Measurements from ENCODE around the gene CCDC92.
"Not testable (repeated sequence)": the region's sequence is repeated elsewhere in the genome, so short reads cannot be mapped to it uniquely, and the experiment has no call there.

The CCDC92 gene

GRCh38 chr12:123948796-123949769 lies 23.5 kb downstream of the CCDC92 start:
- no peak for DNase-seq (ENCODE audit: low read depth)

GRCh38 chr12:123948401-123948795 lies 24.2 kb downstream of the CCDC92 start:
- DNase-seq (ENCODE audit: low read depth) = no peak

- not testable (repeated sequence) for DNase-seq (ENCODE audit: low read depth)
Measured at GRCh38 chr12:123947531-123947930, 25.1 kb downstream of the CCDC92 start.

- DNase-seq (ENCODE audit: low read depth) = not testable (repeated sequence)
Measured at GRCh38 chr12:123946516-123947505, 25.8 kb downstream of the CCDC92 start.

GRCh38 chr12:123946152-123946515 lies 26.5 kb downstream of the CCDC92 start:
- DNase-seq (ENCODE audit: low read depth) = no peak

- no peak for DNase-seq (ENCODE audit: low read depth)
Measured at GRCh38 chr12:123945287-123946151, 27.1 kb downstream of the CCDC92 start.

- no peak for DNase-seq (ENCODE audit: low read depth)
Measured at GRCh38 chr12:123944696-123945095, 27.9 kb downstream of the CCDC92 start.

- no peak for DNase-seq (ENCODE audit: low read depth)
Measured at GRCh38 chr12:123943816-123944215, 28.8 kb downstream of the CCDC92 start.

- peak; percentile 48 for DNase-seq (ENCODE audit: low read depth)
Measured at GRCh38 chr12:123942911-123943648, 29.6 kb downstream of the CCDC92 start.

- DNase-seq (ENCODE audit: low read depth) = peak; percentile 96
Measured at GRCh38 chr12:123942238-123942653, 30.4 kb downstream of the CCDC92 start.

GRCh38 chr12:123941624-123942237 lies 30.9 kb downstream of the CCDC92 start:
- peak; percentile 87 for DNase-seq (ENCODE audit: low read depth)

GRCh38 chr12:123941000-123941399 lies 31.6 kb downstream of the CCDC92 start:
- no peak for DNase-seq (ENCODE audit: low read depth)

- DNase-seq (ENCODE audit: low read depth) = no peak
Measured at GRCh38 chr12:123940627-123940966, 32.0 kb downstream of the CCDC92 start.

- DNase-seq (ENCODE audit: low read depth) = no peak
Measured at GRCh38 chr12:123939716-123940626, 32.7 kb downstream of the CCDC92 start.

- DNase-seq (ENCODE audit: low read depth) = no peak
Measured at GRCh38 chr12:123938679-123939480, 33.8 kb downstream of the CCDC92 start.

- DNase-seq (ENCODE audit: low read depth) = no peak
Measured at GRCh38 chr12:123937707-123938591, 34.7 kb downstream of the CCDC92 start.

GRCh38 chr12:123936956-123937706 lies 35.5 kb downstream of the CCDC92 start:
- no peak for DNase-seq (ENCODE audit: low read depth)

Data from fibroblast of gingiva (primary cell).